CD14-positive monocyte (primary cell): ENCODE data around the gene KIF17. TPM values are rescaled to one million over a fixed set of nuclear protein-coding genes. Genes with fewer than 3 reads are reported as not detected.
A peak's percentile ranks its signal among the peaks of the same experiment; 100 is the strongest.

ENCODE experiments used
- DNase-seq, 3 donors: peaks; one replicate each; pipeline ENCODE4 v3.0.0-alpha.2; 2011 to 2022
- H2AFZ ChIP-seq: 2 replicates; pipeline ENCODE4 v1.6.0; 2012; ENCODE audit warnings: mild to moderate bottlenecking, low read depth, low read length, inconsistent platforms; ENCODE audit not compliant: insufficient read depth, poor library complexity, severe bottlenecking
- H3K27ac ChIP-seq, 2 donors: 1 replicate in 1 of 2; 2 replicates in 1 of 2; pipeline ENCODE4 v1.5.1; 2012 to 2013; ENCODE audit warnings: low read length in 2 of 2, control low read depth in 1 of 2, inconsistent platforms in 1 of 2, low read depth in 1 of 2, mild to moderate bottlenecking in 1 of 2
- H3K27me3 ChIP-seq, 2 donors: one replicate each; pipeline versions ENCODE4 v1.6.0 to v1.6.1; 2011 to 2013; ENCODE audit warnings: low read length in 2 of 2; ENCODE audit not compliant: control insufficient read depth in 2 of 2, insufficient read depth in 2 of 2
- H3K36me3 ChIP-seq, 2 donors: replicated peaks in 1 of 2; 1 replicate in 1 of 2; 2 replicates in 1 of 2; pipeline versions ENCODE4 v1.5.1 to v1.6.1; 2012 to 2013; ENCODE audit warnings: low read length in 2 of 2, control low read depth in 1 of 2, inconsistent platforms in 1 of 2, mild to moderate bottlenecking in 1 of 2; ENCODE audit not compliant: insufficient read depth in 2 of 2, control insufficient read depth in 1 of 2
- H3K4me1 ChIP-seq, 2 donors: 1 replicate in 1 of 2; 2 replicates in 1 of 2; pipeline versions ENCODE4 v1.5.1 to v1.6.1; 2012 to 2013; ENCODE audit warnings: low read length in 2 of 2, control low read depth in 1 of 2, inconsistent platforms in 1 of 2, mild to moderate bottlenecking in 1 of 2, moderate library complexity in 1 of 2; ENCODE audit not compliant: insufficient read depth in 2 of 2, control insufficient read depth in 1 of 2
- H3K4me2 ChIP-seq: replicated peaks from 2 replicates; pipeline ENCODE3; 2012; ENCODE audit warnings: low read length, moderate library complexity, mild to moderate bottlenecking; ENCODE audit not compliant: poor library complexity, severe bottlenecking; ENCODE audit errors: extremely low read depth
- H3K4me3 ChIP-seq, 3 experiments: fragments of 200-600 bp in 1 of 3; sonication (generic) in 1 of 3; replicated peaks in 1 of 3; 1 replicate in 2 of 3; 2 replicates in 1 of 3; pipeline ENCODE4 v1.5.1; 2011 to 2013; ENCODE audit warnings: low read length in 3 of 3, mild to moderate bottlenecking in 3 of 3, control low read depth in 2 of 3, low read depth in 2 of 3, inconsistent platforms in 1 of 3, moderate library complexity in 1 of 3
- H3K79me2 ChIP-seq: 2 replicates; pipeline ENCODE4 v1.6.0; 2012; ENCODE audit warnings: mild to moderate bottlenecking, control low read depth, inconsistent platforms, low read length, moderate library complexity; ENCODE audit not compliant: insufficient read depth
- H3K9ac ChIP-seq: 2 replicates; pipeline ENCODE4 v1.6.0; 2017; ENCODE audit warnings: low read length, mild to moderate bottlenecking; ENCODE audit not compliant: insufficient read depth, poor library complexity, severe bottlenecking
- H3K9me3 ChIP-seq, 2 donors: replicated peaks in 1 of 2; 1 replicate in 1 of 2; 2 replicates in 1 of 2; pipeline versions ENCODE4 v1.5.1 to v1.6.1; 2012 to 2013; ENCODE audit warnings: low read length in 2 of 2, control low read depth in 1 of 2; ENCODE audit not compliant: control insufficient read depth in 1 of 2, insufficient read depth in 1 of 2
- H4K20me1 ChIP-seq: 2 replicates; pipeline ENCODE4 v1.6.0; 2012; ENCODE audit warnings: mild to moderate bottlenecking, low read length, control low read depth, moderate library complexity; ENCODE audit not compliant: insufficient read depth
- H3K27ac Mint-ChIP-seq, 7 donors: one replicate each; pipeline ENCODE4 v1.8.0; 2020; ENCODE audit warnings: mild to moderate bottlenecking in 7 of 7, mixed read lengths in 7 of 7, moderate library complexity in 6 of 7, inconsistent platforms in 2 of 7
- H3K27me3 Mint-ChIP-seq, 3 donors: one replicate each; pipeline ENCODE4 v1.8.0; 2021 to 2022; ENCODE audit warnings: low read depth in 3 of 3, mild to moderate bottlenecking in 3 of 3, mixed read lengths in 3 of 3, moderate library complexity in 3 of 3, inconsistent platforms in 1 of 3
- H3K36me3 Mint-ChIP-seq, 2 donors: one replicate each; pipeline ENCODE4 v1.8.0; 2020; ENCODE audit warnings: mixed read lengths in 2 of 2, inconsistent platforms in 1 of 2, mild to moderate bottlenecking in 1 of 2
- H3K4me1 Mint-ChIP-seq: one replicate; pipeline ENCODE4 v1.8.0; 2020; ENCODE audit warnings: mild to moderate bottlenecking, mixed read lengths
- H3K4me3 Mint-ChIP-seq, 2 donors: one replicate each; pipeline ENCODE4 v1.8.0; 2020; ENCODE audit warnings: mild to moderate bottlenecking in 2 of 2, mixed read lengths in 2 of 2, moderate library complexity in 1 of 2
- H3K9me3 Mint-ChIP-seq, 7 donors: one replicate each; pipeline ENCODE4 v1.8.0; 2020 to 2022; ENCODE audit warnings: mixed read lengths in 7 of 7, mild to moderate bottlenecking in 6 of 7, moderate library complexity in 6 of 7, inconsistent platforms in 2 of 7
- WGBS: methylation state at CpG from one replicate; pipeline ENCODE4 v1.1.5; 2013; ENCODE audit warnings: missing lambda C conversion rate; ENCODE audit not compliant: insufficient coverage; 5-methylcytosine and 5-hydroxymethylcytosine counted together
- intact Hi-C, 2 donors: fragments of 100-400 bp; cut with micrococcal nuclease; formaldehyde crosslinking; loops; one replicate each; pipeline versions ENCODE4 v1.15.0 to v1.15.1; 2023
- polyA plus RNA-seq, 3 donors: library from polyadenylated mRNA; depleted of rRNA in 1 of 3; unstranded in 2 of 3; stranded (reverse) in 1 of 3; fragments of 300-500 nt in 2 of 3; fragments of >200 nt in 1 of 3; fragmentation: Illumina TruSeq in 2 of 3; gene quantifications; 1 replicate in 2 of 3; 2 replicates in 1 of 3; pipeline ENCODE4 v1.2.3, GENCODE V29; 2012 to 2021
- TF ChIP-seq, protein P1 (sequence below): fragments of 200-600 bp; IDR thresholded peaks from one replicate; pipeline ENCODE4 v1.8.0; 2022; ENCODE audit warnings: antibody characterized with exemption, mild to moderate bottlenecking

Gene KIF17
- polyA plus RNA-seq, 3 donors = 0.16 TPM; not detected in 2

DNA sequence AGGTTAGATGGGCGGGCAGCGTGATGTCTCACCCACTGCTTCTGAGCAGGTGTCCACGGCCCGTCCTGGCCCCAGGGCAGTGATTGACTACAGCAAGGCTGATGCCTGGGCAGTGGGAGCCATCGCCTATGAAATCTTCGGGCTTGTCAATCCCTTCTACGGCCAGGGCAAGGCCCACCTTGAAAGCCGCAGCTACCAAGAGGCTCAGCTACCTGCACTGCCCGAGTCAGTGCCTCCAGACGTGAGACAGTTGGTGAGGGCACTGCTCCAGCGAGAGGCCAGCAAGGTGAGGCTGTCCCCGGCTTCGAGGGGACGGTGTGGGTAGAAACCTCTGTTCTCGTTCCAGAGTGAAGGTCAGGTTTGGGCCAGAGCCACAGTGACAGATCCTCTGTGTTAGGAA lies 68.9 kb downstream of the KIF17 start:
- intact Hi-C loops = no loop called here
- no peaks in the 10 kb centered on the region for H3K9me3 Mint-ChIP-seq
- Histone ChIP-seq H4K20me1 (peaks cover 24% of the 10 kb centered on the region), H3K9me3 (no peaks in the 10 kb centered on the region), H3K79me2 (no peaks in the 10 kb centered on the region), H3K4me3 (no peak overlapping the region), H3K36me3 (peaks cover 78 to 86% of the 10 kb centered on the region in 2 donors), H3K27me3 (no peaks in the 10 kb centered on the region), H3K4me2 (no peak overlapping the region), H3K9ac (no peak overlapping the region), H2AFZ (no peak overlapping the region), H3K4me1 (no peaks in the 10 kb centered on the region), H3K27ac (no peak overlapping the region)
- no peaks in the 10 kb centered on the region for H3K4me1 Mint-ChIP-seq
- peaks cover 78 to 92% of the 10 kb centered on the region in 2 donors for H3K36me3 Mint-ChIP-seq
- no peak for DNase-seq
- H3K27me3 Mint-ChIP-seq = peaks cover 0 to 1% (median 0%) of the 10 kb centered on the region in 3 donors
- TF ChIP-seq, protein P1, sequence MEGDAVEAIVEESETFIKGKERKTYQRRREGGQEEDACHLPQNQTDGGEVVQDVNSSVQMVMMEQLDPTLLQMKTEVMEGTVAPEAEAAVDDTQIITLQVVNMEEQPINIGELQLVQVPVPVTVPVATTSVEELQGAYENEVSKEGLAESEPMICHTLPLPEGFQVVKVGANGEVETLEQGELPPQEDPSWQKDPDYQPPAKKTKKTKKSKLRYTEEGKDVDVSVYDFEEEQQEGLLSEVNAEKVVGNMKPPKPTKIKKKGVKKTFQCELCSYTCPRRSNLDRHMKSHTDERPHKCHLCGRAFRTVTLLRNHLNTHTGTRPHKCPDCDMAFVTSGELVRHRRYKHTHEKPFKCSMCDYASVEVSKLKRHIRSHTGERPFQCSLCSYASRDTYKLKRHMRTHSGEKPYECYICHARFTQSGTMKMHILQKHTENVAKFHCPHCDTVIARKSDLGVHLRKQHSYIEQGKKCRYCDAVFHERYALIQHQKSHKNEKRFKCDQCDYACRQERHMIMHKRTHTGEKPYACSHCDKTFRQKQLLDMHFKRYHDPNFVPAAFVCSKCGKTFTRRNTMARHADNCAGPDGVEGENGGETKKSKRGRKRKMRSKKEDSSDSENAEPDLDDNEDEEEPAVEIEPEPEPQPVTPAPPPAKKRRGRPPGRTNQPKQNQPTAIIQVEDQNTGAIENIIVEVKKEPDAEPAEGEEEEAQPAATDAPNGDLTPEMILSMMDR = no peak
- no peak overlapping the region for H3K4me3 Mint-ChIP-seq
- no peak overlapping the region for H3K27ac Mint-ChIP-seq
- 95% methylated on average over 15 of the region's 15 CpGs for WGBS

DNA sequence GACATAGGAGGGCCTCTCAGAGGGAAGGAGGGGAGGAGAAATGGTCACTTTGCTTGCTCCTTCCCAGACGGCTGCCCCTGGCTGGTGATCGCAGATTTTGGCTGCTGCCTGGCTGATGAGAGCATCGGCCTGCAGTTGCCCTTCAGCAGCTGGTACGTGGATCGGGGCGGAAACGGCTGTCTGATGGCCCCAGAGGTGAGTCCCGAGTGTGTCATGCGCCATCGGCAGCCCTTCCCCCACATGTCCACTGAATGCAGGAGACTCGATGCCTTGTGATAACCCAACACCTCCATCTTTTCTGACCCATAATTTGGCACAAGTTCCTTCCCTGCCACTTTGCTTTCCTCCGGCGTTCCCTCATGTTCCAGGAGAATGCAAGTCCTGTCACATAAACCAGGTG lies 69.4 kb downstream of the KIF17 start:
- Mint-ChIP-seq H3K36me3 (peaks cover 77 to 88% of the 10 kb centered on the region in 2 donors), H3K4me1 (no peaks in the 10 kb centered on the region), H3K27ac (peak overlapping the region in 1 of 7 donors; percentile 5), H3K9me3 (no peaks in the 10 kb centered on the region), H3K4me3 (no peak overlapping the region), H3K27me3 (peaks cover 0 to 1% (median 0%) of the 10 kb centered on the region in 3 donors)
- no peak overlapping the region for H3K27ac ChIP-seq
- H3K4me1 ChIP-seq = no peaks in the 10 kb centered on the region
- H3K79me2 ChIP-seq = no peaks in the 10 kb centered on the region
- H3K27me3 ChIP-seq = no peaks in the 10 kb centered on the region
- TF ChIP-seq, protein P1 = no peak
- no peak for DNase-seq
- H2AFZ ChIP-seq = no peak overlapping the region
- WGBS = 97% methylated on average over 13 of the region's 13 CpGs
- intact Hi-C loops = no loop called here
- no peak overlapping the region for H3K9ac ChIP-seq
- H3K36me3 ChIP-seq = peaks cover 77 to 85% of the 10 kb centered on the region in 2 donors
- no peak overlapping the region for H3K4me2 ChIP-seq
- H4K20me1 ChIP-seq = peaks cover 19% of the 10 kb centered on the region
- no peak overlapping the region for H3K4me3 ChIP-seq
- H3K9me3 ChIP-seq = no peaks in the 10 kb centered on the region
